Measurements from ENCODE around the gene AKAP13.

AKAP13 gene

DNA sequence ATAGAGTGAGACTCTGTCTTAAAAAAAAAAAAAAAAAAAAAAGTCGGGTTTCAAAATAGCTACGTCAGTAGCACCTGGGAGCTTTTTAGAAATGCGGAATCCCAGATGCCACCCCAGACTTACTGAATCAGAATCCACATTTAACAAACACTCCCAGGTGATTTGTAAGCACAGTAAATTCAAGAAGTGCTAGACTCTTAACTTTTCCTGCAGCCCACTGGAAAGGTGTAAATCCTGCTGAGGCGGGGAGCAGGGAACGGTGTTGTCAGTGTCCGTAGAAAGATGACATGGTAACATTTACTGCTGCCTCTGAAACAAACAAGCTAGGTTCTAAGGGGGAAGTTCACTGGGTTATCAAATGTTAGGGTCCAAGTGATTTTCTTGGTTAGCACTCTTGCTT is 2.4 kb upstream of the AKAP13 start:
- Histone ChIP-seq H3K27me3 (replicated peaks; ENCODE audit: control insufficient read depth, insufficient read depth, low read length) (no peaks in the 10 kb centered on the region), H3K36me3 (ENCODE audit: control insufficient read depth, insufficient read depth, low read length, severe bottlenecking) (no peaks in the 10 kb centered on the region), H3K9ac (ENCODE audit: low read length) (no peak overlapping the region), H3K4me3 (ENCODE audit: low read length) (no peak overlapping the region), H3K9me3 (ENCODE audit: control insufficient read depth, low read length) (no peaks in the 10 kb centered on the region), H3K4me1 (ENCODE audit: control insufficient read depth, insufficient read depth, low read length) (peaks cover 12% of the 10 kb centered on the region)
- no peak for DNase-seq (ENCODE audit: low read depth)

DNA sequence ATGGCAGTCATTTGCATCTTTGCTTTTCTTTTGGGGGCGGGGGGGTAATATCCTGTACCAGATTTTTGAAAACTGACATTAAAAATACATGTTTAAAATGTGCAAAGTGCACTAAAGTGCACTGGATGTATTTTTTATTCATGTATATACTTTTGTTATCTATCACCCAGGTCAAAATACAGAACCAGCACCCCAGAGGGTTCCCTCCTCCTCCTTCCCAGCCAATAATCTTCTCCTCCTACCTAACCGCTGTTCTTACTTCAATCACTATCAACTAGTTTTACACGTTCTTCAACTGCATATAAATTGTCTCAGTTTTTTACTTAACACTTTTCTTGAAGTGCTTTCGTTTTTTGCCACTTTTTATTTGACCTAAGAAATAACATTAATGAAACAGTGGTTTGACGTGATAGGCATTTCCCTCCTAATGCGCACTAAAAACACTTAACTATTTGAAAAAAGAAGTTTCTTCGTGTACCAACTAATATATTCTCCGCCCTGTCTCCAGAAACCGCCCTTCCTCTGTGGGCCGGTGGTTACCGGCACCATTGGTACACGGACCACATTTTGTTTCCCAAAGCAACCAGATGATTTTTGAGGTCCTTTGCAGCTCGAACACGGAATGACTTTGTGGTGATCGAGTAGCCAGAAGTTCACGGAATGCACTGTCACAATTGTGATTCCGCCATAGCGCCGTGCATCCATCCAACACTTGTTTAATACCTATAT is 836 bp upstream of the AKAP13 start:
- Histone ChIP-seq H3K36me3 (ENCODE audit: control insufficient read depth, insufficient read depth, low read length, severe bottlenecking) (no peaks in the 10 kb centered on the region), H3K27me3 (replicated peaks; ENCODE audit: control insufficient read depth, insufficient read depth, low read length) (no peaks in the 10 kb centered on the region), H3K9me3 (ENCODE audit: control insufficient read depth, low read length) (no peaks in the 10 kb centered on the region), H3K4me1 (ENCODE audit: control insufficient read depth, insufficient read depth, low read length) (peaks cover 19% of the 10 kb centered on the region), H3K4me3 (ENCODE audit: low read length) (peak overlapping the region; percentile 96), H3K9ac (ENCODE audit: low read length) (peak overlapping the region; percentile 85)
- DNase-seq (ENCODE audit: low read depth), result peak; percentile 56

DNA sequence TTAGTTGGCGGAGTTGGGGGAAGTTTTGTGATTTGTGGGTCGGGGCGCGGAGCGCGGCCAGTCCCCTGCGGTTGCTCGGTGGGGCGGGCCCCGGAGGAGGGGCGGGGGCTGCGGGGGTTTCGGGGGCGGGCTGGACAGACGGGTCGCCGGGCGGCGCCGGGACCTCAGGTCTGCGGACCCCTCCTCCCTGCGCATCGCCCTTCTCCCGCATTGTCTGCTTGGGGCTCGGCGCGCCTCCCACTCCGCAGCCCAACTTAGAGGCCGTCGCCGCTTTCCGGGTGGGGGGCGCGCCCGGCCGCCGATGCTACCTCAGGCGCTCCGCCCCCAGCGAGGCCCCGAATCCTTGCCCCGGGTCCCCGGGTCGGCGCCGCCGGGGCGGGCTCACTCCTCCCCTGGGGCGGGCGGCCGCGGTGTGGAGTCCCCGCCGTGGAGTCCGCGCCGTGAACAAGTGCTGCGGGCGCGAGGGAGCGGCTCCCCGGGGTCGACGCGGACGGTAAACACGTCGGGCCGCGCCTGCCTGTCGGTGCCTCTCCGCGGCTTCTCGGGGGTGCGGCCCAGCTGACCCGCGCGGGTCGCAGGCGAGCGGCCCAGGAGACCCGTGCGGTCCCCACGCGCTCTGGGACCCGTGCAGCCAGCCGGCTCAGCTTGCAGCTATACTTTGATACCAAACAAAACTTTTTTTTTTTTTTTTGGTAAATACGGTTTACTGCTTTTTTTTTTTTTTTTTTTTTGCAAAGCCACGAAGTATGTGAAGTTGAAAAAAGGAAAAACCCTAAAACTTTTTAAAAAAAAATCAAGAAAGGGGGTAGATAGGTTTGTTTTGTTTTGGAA is 624 bp downstream of the AKAP13 start:
- Histone ChIP-seq H3K9ac (ENCODE audit: low read length) (peak overlapping the region; percentile 88), H3K4me1 (ENCODE audit: control insufficient read depth, insufficient read depth, low read length) (peaks cover 24% of the 10 kb centered on the region), H3K4me3 (ENCODE audit: low read length) (peak overlapping the region; percentile 96), H3K27me3 (replicated peaks; ENCODE audit: control insufficient read depth, insufficient read depth, low read length) (no peaks in the 10 kb centered on the region), H3K9me3 (ENCODE audit: control insufficient read depth, low read length) (no peaks in the 10 kb centered on the region), H3K36me3 (ENCODE audit: control insufficient read depth, insufficient read depth, low read length, severe bottlenecking) (no peaks in the 10 kb centered on the region)
- peak; percentile 71 for DNase-seq (ENCODE audit: low read depth)

DNA sequence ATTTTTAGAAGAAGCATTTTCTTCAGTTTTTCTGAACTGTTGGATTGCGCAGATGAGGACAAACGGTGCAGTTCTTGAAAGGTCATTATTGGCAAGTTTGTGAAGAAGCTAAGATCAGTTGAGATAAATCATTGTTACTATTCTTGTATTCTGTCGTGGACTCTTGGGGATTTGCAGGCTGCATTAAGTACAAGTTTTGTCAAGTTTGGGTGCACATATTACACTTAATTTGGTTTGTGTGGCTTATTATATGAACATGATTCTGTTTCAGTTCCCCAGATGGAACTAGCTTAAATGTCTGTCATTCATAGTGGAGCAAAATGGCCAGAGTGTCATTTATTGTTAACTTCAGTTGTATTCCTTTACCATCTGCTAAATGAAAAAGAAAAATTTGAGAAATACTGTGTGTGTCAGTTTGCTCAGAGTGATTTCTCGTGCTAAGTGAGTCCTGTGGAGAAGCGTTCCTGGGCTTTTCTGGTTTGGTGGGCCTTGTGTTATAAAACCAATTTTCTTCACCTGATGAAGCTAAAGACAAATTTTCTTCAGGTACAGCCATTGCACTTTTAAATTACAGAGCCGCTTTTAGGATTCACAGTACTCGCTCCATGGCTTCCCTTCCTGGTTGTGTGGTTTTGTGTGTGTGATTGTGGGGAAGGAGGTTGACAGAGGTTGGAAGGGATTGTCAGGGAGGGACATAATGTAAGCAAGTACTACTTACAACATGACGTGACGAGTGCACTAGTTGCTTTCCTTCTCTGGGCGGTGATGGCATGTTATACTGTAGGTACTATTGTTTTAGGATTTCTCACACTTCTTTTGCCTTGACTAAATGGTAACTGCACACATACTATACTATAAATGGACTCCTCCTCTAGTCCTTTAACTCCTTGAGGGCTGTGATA is 1.7 kb downstream of the AKAP13 start:
- no peak for DNase-seq (ENCODE audit: low read depth)
- Histone ChIP-seq H3K9ac (ENCODE audit: low read length) (peak overlapping the region; percentile 88), H3K36me3 (ENCODE audit: control insufficient read depth, insufficient read depth, low read length, severe bottlenecking) (no peaks in the 10 kb centered on the region), H3K9me3 (ENCODE audit: control insufficient read depth, low read length) (no peaks in the 10 kb centered on the region), H3K4me1 (ENCODE audit: control insufficient read depth, insufficient read depth, low read length) (peaks cover 24% of the 10 kb centered on the region), H3K4me3 (ENCODE audit: low read length) (peak overlapping the region; percentile 96), H3K27me3 (replicated peaks; ENCODE audit: control insufficient read depth, insufficient read depth, low read length) (no peaks in the 10 kb centered on the region)

DNA sequence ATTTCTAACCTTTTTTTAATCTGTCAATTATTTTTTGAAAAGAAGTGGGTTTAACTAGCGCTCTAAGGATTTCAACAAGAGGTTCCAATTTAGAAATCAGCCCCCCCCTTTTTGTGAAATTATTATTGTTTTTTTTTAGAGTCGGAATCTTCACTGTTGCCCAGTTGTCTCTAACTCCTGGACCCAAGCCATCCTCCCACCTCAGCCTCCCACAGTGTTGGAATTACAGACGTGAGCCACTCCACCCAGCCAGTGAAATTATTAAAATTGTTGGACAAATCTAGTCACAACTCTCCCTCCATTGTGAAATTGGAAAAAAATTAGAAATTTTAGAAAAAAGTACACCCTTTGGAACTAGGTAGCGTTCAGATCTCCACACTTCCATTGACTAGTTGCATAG is 2.5 kb downstream of the AKAP13 start:
- Histone ChIP-seq H3K36me3 (ENCODE audit: control insufficient read depth, insufficient read depth, low read length, severe bottlenecking) (no peaks in the 10 kb centered on the region), H3K9me3 (ENCODE audit: control insufficient read depth, low read length) (no peaks in the 10 kb centered on the region), H3K4me3 (ENCODE audit: low read length) (peak overlapping the region; percentile 96), H3K27me3 (replicated peaks; ENCODE audit: control insufficient read depth, insufficient read depth, low read length) (no peaks in the 10 kb centered on the region), H3K9ac (ENCODE audit: low read length) (peak overlapping the region; percentile 88), H3K4me1 (ENCODE audit: control insufficient read depth, insufficient read depth, low read length) (peaks cover 24% of the 10 kb centered on the region)
- no peak for DNase-seq (ENCODE audit: low read depth)

DNA sequence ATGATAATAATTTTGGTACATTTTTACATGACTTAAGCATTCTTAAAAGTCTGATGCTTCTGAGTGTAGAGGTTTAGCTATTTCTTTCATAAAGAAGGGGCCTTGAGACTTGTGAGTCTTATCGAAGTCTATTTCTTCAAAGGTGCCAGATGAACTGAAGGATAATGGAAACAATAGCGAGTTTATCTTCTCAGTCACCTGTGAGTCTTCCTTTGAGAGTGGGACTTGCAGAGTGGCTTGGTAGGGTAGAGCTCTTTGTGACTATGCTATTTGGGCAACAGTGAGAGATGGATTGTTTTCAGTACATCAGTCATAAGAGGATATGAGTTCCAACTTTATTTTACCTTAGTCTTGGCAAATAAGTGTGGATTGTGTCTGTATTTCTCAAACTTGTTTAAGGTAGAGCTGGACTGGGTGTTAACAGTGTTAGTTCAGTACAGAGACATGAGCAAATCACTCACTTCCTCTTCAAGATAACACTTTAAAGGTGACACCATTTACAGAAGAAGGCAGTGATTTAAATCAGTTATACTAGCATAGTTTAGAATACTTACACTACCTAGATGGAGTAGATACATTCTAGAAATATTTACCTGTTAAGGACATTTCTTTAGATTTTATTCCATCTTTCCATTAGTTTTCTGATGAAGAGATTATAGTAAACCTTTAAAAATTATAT is 3.2 kb downstream of the AKAP13 start:
- Histone ChIP-seq H3K9ac (ENCODE audit: low read length) (no peak overlapping the region), H3K27me3 (replicated peaks; ENCODE audit: control insufficient read depth, insufficient read depth, low read length) (no peaks in the 10 kb centered on the region), H3K36me3 (ENCODE audit: control insufficient read depth, insufficient read depth, low read length, severe bottlenecking) (no peaks in the 10 kb centered on the region), H3K4me3 (ENCODE audit: low read length) (peak overlapping the region; percentile 21), H3K4me1 (ENCODE audit: control insufficient read depth, insufficient read depth, low read length) (peaks cover 26% of the 10 kb centered on the region), H3K9me3 (ENCODE audit: control insufficient read depth, low read length) (no peaks in the 10 kb centered on the region)
- DNase-seq (ENCODE audit: low read depth), result no peak

DNA sequence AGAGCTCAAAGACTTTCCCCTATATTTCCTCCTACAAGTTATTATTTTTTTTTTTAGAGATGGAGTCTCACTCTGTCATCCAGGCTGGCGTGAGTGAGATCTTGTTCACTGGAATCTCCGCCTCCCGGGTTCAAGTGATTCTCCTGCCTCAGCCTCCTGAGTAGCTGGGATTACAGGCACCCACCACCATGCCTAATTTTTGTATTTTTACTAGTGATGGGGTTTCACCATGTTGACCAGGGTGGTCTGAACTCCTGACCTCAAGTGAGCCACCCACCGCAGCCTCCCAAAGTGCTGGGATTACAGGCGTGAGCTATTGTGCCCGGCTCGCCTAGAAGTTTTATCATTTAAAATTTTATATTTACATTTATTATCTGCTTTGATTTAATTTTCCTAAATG is 5.9 kb downstream of the AKAP13 start:
- Histone ChIP-seq H3K4me1 (ENCODE audit: control insufficient read depth, insufficient read depth, low read length) (peaks cover 35% of the 10 kb centered on the region), H3K36me3 (ENCODE audit: control insufficient read depth, insufficient read depth, low read length, severe bottlenecking) (no peaks in the 10 kb centered on the region), H3K9me3 (ENCODE audit: control insufficient read depth, low read length) (no peaks in the 10 kb centered on the region), H3K27me3 (replicated peaks; ENCODE audit: control insufficient read depth, insufficient read depth, low read length) (no peaks in the 10 kb centered on the region), H3K9ac (ENCODE audit: low read length) (no peak overlapping the region), H3K4me3 (ENCODE audit: low read length) (no peak overlapping the region)
- no peak for DNase-seq (ENCODE audit: low read depth)

DNA sequence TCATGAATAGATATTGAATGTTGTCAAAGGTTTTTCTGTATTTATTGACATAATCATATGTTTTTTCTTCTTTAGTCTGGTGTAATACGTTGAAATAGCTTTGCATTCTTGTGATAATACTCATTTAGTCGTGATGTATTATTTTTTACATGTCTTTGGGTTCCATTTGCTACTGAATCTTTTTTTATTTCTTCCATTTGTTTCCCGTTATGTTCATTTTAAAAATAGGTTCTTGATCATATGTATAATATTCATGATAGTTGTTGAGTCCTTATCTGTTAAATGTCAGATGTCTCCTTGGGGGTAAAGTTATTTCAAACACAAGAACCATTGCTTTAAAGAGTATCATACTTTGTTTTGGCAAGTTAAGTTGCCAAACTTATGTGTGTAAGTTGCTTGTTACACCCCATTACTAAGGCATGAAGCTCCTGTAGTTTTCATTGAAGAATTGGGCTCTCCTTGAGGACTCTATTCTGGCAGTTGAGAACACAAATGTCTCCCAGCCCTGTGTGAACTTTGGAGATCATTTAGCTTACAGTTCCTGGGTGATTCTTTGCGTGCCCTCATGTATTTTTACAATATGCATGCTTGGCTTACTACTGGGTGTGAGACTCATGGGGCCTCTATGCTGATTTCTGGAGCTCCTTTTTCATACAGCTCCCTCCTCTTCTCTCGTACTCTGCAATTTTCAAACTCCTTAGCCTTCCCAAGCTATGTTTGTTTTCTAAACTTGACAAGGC is 8.3 kb downstream of the AKAP13 start:
- Histone ChIP-seq H3K9me3 (ENCODE audit: control insufficient read depth, low read length) (no peaks in the 10 kb centered on the region), H3K36me3 (ENCODE audit: control insufficient read depth, insufficient read depth, low read length, severe bottlenecking) (no peaks in the 10 kb centered on the region), H3K4me3 (ENCODE audit: low read length) (no peak overlapping the region), H3K27me3 (replicated peaks; ENCODE audit: control insufficient read depth, insufficient read depth, low read length) (no peaks in the 10 kb centered on the region), H3K9ac (ENCODE audit: low read length) (no peak overlapping the region), H3K4me1 (ENCODE audit: control insufficient read depth, insufficient read depth, low read length) (peaks cover 16% of the 10 kb centered on the region)
- no peak for DNase-seq (ENCODE audit: low read depth)

DNA sequence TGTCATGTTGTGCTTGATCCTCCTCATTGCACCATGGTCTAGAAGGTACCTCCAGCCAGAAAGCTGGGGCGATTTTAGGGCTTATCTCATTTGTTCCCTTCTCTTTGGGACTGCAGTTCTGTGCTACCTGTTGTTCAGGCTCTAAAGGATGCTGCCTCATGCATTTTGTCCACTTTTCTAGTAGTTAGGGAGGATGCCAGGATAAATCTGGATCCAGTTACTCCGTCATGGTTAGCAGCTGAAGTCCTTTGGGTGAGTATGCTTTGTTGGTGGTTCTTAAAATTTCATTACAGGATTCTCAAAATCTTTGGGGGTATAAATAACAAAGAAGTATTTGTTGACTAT is 8.9 kb downstream of the AKAP13 start:
- Histone ChIP-seq H3K4me1 (ENCODE audit: control insufficient read depth, insufficient read depth, low read length) (peaks cover 16% of the 10 kb centered on the region), H3K36me3 (ENCODE audit: control insufficient read depth, insufficient read depth, low read length, severe bottlenecking) (no peaks in the 10 kb centered on the region), H3K27me3 (replicated peaks; ENCODE audit: control insufficient read depth, insufficient read depth, low read length) (no peaks in the 10 kb centered on the region), H3K4me3 (ENCODE audit: low read length) (no peak overlapping the region), H3K9me3 (ENCODE audit: control insufficient read depth, low read length) (no peaks in the 10 kb centered on the region), H3K9ac (ENCODE audit: low read length) (no peak overlapping the region)
- DNase-seq (ENCODE audit: low read depth), result no peak

DNA sequence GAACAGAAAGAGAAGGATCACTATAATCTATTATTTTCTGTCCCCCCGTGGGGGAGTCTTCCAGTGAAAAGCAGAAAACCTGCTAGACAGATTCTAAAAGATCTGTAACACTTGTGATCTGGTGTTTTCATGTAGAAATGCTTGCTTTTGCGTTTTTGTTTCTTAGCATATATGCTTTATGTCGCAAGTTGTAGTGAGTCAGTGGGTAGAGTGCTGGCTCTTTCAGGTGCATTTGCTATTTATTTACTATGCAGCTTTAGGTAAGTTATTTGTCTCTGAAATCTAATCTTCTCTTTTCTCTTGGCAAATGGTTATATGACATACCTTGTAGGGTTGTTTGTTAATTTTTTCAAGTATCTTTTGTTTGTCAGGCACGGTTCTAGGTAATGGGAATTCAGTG is 9.4 kb downstream of the AKAP13 start:
- H3K9me3 ChIP-seq (ENCODE audit: control insufficient read depth, low read length), result no peaks in the 10 kb centered on the region
- no peak overlapping the region for H3K9ac ChIP-seq (ENCODE audit: low read length)
- no peaks in the 10 kb centered on the region for H3K27me3 ChIP-seq (replicated peaks; ENCODE audit: control insufficient read depth, insufficient read depth, low read length)
- peaks cover 18% of the 10 kb centered on the region for H3K4me1 ChIP-seq (ENCODE audit: control insufficient read depth, insufficient read depth, low read length)
- no peaks in the 10 kb centered on the region for H3K36me3 ChIP-seq (ENCODE audit: control insufficient read depth, insufficient read depth, low read length, severe bottlenecking)
- no peak for DNase-seq (ENCODE audit: low read depth)
- H3K4me3 ChIP-seq (ENCODE audit: low read length), result no peak overlapping the region
